ENCODE results near the gene SEMA3E. TPM values are rescaled to one million over a fixed set of nuclear protein-coding genes. Genes with fewer than 3 reads are reported as not detected.

Gene SEMA3E
- total RNA-seq, 1 experiment from 2014 or later = 2.5 TPM

DNA sequence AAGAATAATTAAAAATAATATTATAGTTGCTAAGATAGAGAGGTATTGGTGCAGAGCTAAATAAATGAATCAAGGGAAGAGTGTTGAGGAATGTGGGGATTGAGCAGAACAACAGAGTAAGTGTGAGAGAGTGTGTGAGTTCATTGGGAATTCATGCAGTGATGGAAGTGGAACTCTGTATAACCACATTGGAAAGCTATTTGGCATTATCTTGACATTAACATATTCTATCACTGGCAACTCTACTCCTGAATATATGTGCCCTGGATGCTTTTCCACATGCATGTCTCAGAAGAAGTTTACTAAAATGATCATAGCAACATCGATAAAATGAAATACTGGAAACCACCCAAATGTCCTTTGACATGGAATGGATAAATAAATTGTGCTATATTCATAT is 164.1 kb downstream of the SEMA3E start:
- no peak overlapping the region for H3K27ac Mint-ChIP-seq
- no peak for TF ChIP-seq ZNF671 (CRISPR knock-in tag; IDR thresholded peaks at IDR 0.05)
- TF ChIP-seq SP1 (CRISPR knock-in tag; conservative IDR thresholded peaks at IDR 0.05) = no peak
- TF ChIP-seq, protein P1, sequence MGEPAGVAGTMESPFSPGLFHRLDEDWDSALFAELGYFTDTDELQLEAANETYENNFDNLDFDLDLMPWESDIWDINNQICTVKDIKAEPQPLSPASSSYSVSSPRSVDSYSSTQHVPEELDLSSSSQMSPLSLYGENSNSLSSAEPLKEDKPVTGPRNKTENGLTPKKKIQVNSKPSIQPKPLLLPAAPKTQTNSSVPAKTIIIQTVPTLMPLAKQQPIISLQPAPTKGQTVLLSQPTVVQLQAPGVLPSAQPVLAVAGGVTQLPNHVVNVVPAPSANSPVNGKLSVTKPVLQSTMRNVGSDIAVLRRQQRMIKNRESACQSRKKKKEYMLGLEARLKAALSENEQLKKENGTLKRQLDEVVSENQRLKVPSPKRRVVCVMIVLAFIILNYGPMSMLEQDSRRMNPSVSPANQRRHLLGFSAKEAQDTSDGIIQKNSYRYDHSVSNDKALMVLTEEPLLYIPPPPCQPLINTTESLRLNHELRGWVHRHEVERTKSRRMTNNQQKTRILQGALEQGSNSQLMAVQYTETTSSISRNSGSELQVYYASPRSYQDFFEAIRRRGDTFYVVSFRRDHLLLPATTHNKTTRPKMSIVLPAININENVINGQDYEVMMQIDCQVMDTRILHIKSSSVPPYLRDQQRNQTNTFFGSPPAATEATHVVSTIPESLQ (CRISPR knock-in tag; IDR thresholded peaks at IDR 0.05) = no peak
- TF ChIP-seq, protein P2, sequence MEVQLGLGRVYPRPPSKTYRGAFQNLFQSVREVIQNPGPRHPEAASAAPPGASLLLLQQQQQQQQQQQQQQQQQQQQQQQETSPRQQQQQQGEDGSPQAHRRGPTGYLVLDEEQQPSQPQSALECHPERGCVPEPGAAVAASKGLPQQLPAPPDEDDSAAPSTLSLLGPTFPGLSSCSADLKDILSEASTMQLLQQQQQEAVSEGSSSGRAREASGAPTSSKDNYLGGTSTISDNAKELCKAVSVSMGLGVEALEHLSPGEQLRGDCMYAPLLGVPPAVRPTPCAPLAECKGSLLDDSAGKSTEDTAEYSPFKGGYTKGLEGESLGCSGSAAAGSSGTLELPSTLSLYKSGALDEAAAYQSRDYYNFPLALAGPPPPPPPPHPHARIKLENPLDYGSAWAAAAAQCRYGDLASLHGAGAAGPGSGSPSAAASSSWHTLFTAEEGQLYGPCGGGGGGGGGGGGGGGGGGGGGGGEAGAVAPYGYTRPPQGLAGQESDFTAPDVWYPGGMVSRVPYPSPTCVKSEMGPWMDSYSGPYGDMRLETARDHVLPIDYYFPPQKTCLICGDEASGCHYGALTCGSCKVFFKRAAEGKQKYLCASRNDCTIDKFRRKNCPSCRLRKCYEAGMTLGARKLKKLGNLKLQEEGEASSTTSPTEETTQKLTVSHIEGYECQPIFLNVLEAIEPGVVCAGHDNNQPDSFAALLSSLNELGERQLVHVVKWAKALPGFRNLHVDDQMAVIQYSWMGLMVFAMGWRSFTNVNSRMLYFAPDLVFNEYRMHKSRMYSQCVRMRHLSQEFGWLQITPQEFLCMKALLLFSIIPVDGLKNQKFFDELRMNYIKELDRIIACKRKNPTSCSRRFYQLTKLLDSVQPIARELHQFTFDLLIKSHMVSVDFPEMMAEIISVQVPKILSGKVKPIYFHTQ (CRISPR knock-in tag; IDR thresholded peaks at IDR 0.05) = no peak
- no peak for TF ChIP-seq NFE2L1 (CRISPR knock-in tag; IDR thresholded peaks at IDR 0.05)
- no peak for TF ChIP-seq IRF2 (CRISPR knock-in tag; IDR thresholded peaks at IDR 0.05; ENCODE audit: borderline replicate concordance, low read depth)
- TF ChIP-seq, protein P3, sequence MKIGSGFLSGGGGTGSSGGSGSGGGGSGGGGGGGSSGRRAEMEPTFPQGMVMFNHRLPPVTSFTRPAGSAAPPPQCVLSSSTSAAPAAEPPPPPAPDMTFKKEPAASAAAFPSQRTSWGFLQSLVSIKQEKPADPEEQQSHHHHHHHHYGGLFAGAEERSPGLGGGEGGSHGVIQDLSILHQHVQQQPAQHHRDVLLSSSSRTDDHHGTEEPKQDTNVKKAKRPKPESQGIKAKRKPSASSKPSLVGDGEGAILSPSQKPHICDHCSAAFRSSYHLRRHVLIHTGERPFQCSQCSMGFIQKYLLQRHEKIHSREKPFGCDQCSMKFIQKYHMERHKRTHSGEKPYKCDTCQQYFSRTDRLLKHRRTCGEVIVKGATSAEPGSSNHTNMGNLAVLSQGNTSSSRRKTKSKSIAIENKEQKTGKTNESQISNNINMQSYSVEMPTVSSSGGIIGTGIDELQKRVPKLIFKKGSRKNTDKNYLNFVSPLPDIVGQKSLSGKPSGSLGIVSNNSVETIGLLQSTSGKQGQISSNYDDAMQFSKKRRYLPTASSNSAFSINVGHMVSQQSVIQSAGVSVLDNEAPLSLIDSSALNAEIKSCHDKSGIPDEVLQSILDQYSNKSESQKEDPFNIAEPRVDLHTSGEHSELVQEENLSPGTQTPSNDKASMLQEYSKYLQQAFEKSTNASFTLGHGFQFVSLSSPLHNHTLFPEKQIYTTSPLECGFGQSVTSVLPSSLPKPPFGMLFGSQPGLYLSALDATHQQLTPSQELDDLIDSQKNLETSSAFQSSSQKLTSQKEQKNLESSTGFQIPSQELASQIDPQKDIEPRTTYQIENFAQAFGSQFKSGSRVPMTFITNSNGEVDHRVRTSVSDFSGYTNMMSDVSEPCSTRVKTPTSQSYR (CRISPR knock-in tag; IDR thresholded peaks at IDR 0.05) = no peak
- no peaks in the 10 kb centered on the region for H3K4me1 Mint-ChIP-seq
- H3K4me3 Mint-ChIP-seq = no peak overlapping the region
- ATAC-seq = no peak
- H3K9me3 Mint-ChIP-seq = no peaks in the 10 kb centered on the region
- H3K27me3 Mint-ChIP-seq (ENCODE audit: low read depth) = no peaks in the 10 kb centered on the region
- H3K36me3 Mint-ChIP-seq = no peaks in the 10 kb centered on the region
- POLR2A ChIA-PET = no interaction called here
- DNase-seq (ENCODE audit: low spot score) = no peak
- CTCF ChIA-PET = interaction anchor here (3.3 kb wide), 1 partner anchor 9 kb away, joined by 18 read pairs; no protein-coding TSS in a partner anchor

DNA sequence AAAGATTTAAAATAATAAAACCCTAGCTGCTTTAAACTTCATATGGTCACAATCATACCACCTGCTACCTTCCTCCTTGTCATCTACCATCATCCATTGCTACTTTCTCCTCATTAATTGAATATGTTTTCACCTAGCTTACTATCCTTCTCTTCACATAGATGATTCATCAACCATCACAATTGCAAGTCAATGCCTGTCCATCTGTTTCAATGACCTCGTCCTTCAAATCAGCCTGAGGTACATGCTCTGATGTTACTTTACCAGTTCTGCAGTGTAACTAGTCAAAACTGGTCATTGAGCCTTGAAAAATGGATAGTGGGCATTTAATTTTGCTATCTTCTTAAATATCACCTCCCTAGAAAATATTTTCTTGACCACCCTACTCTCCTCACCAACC is 164.7 kb downstream of the SEMA3E start:
- Mint-ChIP-seq H3K27ac (no peak overlapping the region), H3K4me3 (no peak overlapping the region), H3K9me3 (no peaks in the 10 kb centered on the region), H3K36me3 (no peaks in the 10 kb centered on the region), H3K4me1 (no peaks in the 10 kb centered on the region), H3K27me3 (ENCODE audit: low read depth) (no peaks in the 10 kb centered on the region)
- no peak for TF ChIP-seq SP1 (CRISPR knock-in tag; conservative IDR thresholded peaks at IDR 0.05)
- TF ChIP-seq, protein P4, sequence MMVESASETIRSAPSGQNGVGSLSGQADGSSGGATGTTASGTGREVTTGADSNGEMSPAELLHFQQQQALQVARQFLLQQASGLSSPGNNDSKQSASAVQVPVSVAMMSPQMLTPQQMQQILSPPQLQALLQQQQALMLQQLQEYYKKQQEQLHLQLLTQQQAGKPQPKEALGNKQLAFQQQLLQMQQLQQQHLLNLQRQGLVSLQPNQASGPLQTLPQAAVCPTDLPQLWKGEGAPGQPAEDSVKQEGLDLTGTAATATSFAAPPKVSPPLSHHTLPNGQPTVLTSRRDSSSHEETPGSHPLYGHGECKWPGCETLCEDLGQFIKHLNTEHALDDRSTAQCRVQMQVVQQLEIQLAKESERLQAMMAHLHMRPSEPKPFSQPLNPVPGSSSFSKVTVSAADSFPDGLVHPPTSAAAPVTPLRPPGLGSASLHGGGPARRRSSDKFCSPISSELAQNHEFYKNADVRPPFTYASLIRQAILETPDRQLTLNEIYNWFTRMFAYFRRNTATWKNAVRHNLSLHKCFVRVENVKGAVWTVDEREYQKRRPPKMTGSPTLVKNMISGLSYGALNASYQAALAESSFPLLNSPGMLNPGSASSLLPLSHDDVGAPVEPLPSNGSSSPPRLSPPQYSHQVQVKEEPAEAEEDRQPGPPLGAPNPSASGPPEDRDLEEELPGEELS (CRISPR knock-in tag; IDR thresholded peaks at IDR 0.05) = no peak
- TF ChIP-seq ZBTB21 (CRISPR knock-in tag; IDR thresholded peaks at IDR 0.05; ENCODE audit: borderline replicate concordance) = no peak
- TF ChIP-seq, protein P5, sequence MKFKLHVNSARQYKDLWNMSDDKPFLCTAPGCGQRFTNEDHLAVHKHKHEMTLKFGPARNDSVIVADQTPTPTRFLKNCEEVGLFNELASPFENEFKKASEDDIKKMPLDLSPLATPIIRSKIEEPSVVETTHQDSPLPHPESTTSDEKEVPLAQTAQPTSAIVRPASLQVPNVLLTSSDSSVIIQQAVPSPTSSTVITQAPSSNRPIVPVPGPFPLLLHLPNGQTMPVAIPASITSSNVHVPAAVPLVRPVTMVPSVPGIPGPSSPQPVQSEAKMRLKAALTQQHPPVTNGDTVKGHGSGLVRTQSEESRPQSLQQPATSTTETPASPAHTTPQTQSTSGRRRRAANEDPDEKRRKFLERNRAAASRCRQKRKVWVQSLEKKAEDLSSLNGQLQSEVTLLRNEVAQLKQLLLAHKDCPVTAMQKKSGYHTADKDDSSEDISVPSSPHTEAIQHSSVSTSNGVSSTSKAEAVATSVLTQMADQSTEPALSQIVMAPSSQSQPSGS (CRISPR knock-in tag; IDR thresholded peaks at IDR 0.05; ENCODE audit: borderline replicate concordance, low read depth) = no peak
- TF ChIP-seq RELA (CRISPR knock-in tag; IDR thresholded peaks at IDR 0.05; ENCODE audit: borderline replicate concordance) = no peak
- TF ChIP-seq, protein P6, sequence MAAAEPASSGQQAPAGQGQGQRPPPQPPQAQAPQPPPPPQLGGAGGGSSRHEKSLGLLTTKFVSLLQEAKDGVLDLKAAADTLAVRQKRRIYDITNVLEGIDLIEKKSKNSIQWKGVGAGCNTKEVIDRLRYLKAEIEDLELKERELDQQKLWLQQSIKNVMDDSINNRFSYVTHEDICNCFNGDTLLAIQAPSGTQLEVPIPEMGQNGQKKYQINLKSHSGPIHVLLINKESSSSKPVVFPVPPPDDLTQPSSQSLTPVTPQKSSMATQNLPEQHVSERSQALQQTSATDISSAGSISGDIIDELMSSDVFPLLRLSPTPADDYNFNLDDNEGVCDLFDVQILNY (CRISPR knock-in tag; IDR thresholded peaks at IDR 0.05) = no peak
- TF ChIP-seq NR2C2 (CRISPR knock-in tag; IDR thresholded peaks at IDR 0.05) = no peak
- no peak for TF ChIP-seq CREM (CRISPR knock-in tag; IDR thresholded peaks at IDR 0.05)
- TF ChIP-seq, protein P7, sequence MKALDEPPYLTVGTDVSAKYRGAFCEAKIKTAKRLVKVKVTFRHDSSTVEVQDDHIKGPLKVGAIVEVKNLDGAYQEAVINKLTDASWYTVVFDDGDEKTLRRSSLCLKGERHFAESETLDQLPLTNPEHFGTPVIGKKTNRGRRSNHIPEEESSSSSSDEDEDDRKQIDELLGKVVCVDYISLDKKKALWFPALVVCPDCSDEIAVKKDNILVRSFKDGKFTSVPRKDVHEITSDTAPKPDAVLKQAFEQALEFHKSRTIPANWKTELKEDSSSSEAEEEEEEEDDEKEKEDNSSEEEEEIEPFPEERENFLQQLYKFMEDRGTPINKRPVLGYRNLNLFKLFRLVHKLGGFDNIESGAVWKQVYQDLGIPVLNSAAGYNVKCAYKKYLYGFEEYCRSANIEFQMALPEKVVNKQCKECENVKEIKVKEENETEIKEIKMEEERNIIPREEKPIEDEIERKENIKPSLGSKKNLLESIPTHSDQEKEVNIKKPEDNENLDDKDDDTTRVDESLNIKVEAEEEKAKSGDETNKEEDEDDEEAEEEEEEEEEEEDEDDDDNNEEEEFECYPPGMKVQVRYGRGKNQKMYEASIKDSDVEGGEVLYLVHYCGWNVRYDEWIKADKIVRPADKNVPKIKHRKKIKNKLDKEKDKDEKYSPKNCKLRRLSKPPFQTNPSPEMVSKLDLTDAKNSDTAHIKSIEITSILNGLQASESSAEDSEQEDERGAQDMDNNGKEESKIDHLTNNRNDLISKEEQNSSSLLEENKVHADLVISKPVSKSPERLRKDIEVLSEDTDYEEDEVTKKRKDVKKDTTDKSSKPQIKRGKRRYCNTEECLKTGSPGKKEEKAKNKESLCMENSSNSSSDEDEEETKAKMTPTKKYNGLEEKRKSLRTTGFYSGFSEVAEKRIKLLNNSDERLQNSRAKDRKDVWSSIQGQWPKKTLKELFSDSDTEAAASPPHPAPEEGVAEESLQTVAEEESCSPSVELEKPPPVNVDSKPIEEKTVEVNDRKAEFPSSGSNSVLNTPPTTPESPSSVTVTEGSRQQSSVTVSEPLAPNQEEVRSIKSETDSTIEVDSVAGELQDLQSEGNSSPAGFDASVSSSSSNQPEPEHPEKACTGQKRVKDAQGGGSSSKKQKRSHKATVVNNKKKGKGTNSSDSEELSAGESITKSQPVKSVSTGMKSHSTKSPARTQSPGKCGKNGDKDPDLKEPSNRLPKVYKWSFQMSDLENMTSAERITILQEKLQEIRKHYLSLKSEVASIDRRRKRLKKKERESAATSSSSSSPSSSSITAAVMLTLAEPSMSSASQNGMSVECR (CRISPR knock-in tag; IDR thresholded peaks at IDR 0.05; ENCODE audit: borderline replicate concordance) = no peak
- TF ChIP-seq ZNF263 (CRISPR knock-in tag; IDR thresholded peaks at IDR 0.05; ENCODE audit: low read depth) = no peak
- TF ChIP-seq ZNF423 (CRISPR knock-in tag; IDR thresholded peaks at IDR 0.05) = no peak
- POLR2A ChIA-PET = no interaction called here
- CTCF ChIA-PET = interaction anchor here (0.6 kb wide), 1 partner anchor 405 kb away, joined by 3 read pairs; no protein-coding TSS in a partner anchor
- ATAC-seq (no peak), DNase-seq (ENCODE audit: low spot score) (no peak)
